ENCODE data around the gene TNRC6B. TPM values are rescaled to one million over a fixed set of nuclear protein-coding genes. Genes with fewer than 3 reads are reported as not detected.
A peak's percentile ranks its signal among the peaks of the same experiment; 100 is the strongest.

The TNRC6B gene
- total and polyA plus RNA-seq, 4 donors = 6.2 to 70.4 (median 26.5) TPM

- DNase-seq (peak in 1 of 3 donors; percentile 33), ATAC-seq (ENCODE audit: insufficient read depth, low FRiP score) (peak; percentile 48)
- Histone ChIP-seq H3K4me3 (peak overlapping the region; percentile 14), H3K9ac (ENCODE audit: insufficient read depth in 1 of 2, low read length in 2 of 2) (peak overlapping the region in 1 of 2 donors; percentile 88), H3K36me3 (ENCODE audit: control insufficient read depth in 4 of 4, insufficient read depth in 4 of 4, low read length in 4 of 4) (peaks cover 0 to 1% (median 0%) of the 10 kb centered on the region in 4 donors), H3K27ac (ENCODE audit: low read depth in 1 of 2, low read length in 1 of 2) (peak overlapping the region; percentile 20 to 79), H3K9me3 (ENCODE audit: control insufficient read depth in 4 of 4, insufficient read depth in 3 of 4, low read length in 3 of 4) (no peaks in the 10 kb centered on the region), H3K4me1 (ENCODE audit: control insufficient read depth in 5 of 5, insufficient read depth in 5 of 5, low read length in 5 of 5) (peaks cover 2 to 36% (median 13%) of the 10 kb centered on the region in 5 donors), H3K27me3 (ENCODE audit: control insufficient read depth in 3 of 3, insufficient read depth in 3 of 3, low read length in 2 of 3) (no peaks in the 10 kb centered on the region)
- 34 to 45% methylated on average over 14 of the region's 14 CpGs for WGBS, 2 donors
- no peak for TF ChIP-seq CTCF (IDR thresholded peaks at IDR 0.05; ENCODE audit: control extremely low read depth, extremely low read depth)
These were observed 596 bp upstream of the TNRC6B start for GRCh38 chr22:40176921-40177737.

- Histone ChIP-seq H3K4me1 (ENCODE audit: control insufficient read depth in 5 of 5, insufficient read depth in 5 of 5, low read length in 5 of 5) (peaks cover 2 to 51% (median 17%) of the 10 kb centered on the region in 5 donors), H3K27me3 (ENCODE audit: control insufficient read depth in 3 of 3, insufficient read depth in 3 of 3, low read length in 2 of 3) (no peaks in the 10 kb centered on the region), H3K9me3 (ENCODE audit: control insufficient read depth in 4 of 4, insufficient read depth in 3 of 4, low read length in 3 of 4) (no peaks in the 10 kb centered on the region), H3K4me3 (peak overlapping the region; percentile 52), H3K27ac (ENCODE audit: low read depth in 1 of 2, low read length in 1 of 2) (peak overlapping the region; percentile 52 to 92), H3K9ac (ENCODE audit: insufficient read depth in 1 of 2, low read length in 2 of 2) (peak overlapping the region; percentile 58 to 86), H3K36me3 (ENCODE audit: control insufficient read depth in 4 of 4, insufficient read depth in 4 of 4, low read length in 4 of 4) (peaks cover 0 to 1% (median 0%) of the 10 kb centered on the region in 4 donors)
- peak; percentile 66 to 91 (median 89) for DNase-seq
- TF ChIP-seq CTCF (IDR thresholded peaks at IDR 0.05; ENCODE audit: control extremely low read depth, extremely low read depth) = no peak
- no peak for ATAC-seq (ENCODE audit: insufficient read depth, low FRiP score)
- WGBS, 2 donors = 0 to 1% methylated on average over 17 of the region's 17 CpGs
These were observed 988 bp downstream of the TNRC6B start for GRCh38 chr22:40178417-40179409.

- no peak for ATAC-seq (ENCODE audit: insufficient read depth, low FRiP score)
- peak in 2 of 3 donors; percentile 47 to 55 for DNase-seq
- H3K9me3 ChIP-seq (ENCODE audit: control insufficient read depth in 4 of 4, insufficient read depth in 3 of 4, low read length in 3 of 4) = no peaks in the 10 kb centered on the region
- TF ChIP-seq CTCF (IDR thresholded peaks at IDR 0.05; ENCODE audit: control extremely low read depth, extremely low read depth) = no peak
- peaks cover 0 to 1% (median 0%) of the 10 kb centered on the region in 4 donors for H3K36me3 ChIP-seq (ENCODE audit: control insufficient read depth in 4 of 4, insufficient read depth in 4 of 4, low read length in 4 of 4)
- WGBS, 2 donors = 61 to 67% methylated on average over 2 of the region's 2 CpGs
- H3K9ac ChIP-seq (ENCODE audit: insufficient read depth in 1 of 2, low read length in 2 of 2) = peak overlapping the region; percentile 58 to 86
- H3K27me3 ChIP-seq (ENCODE audit: control insufficient read depth in 3 of 3, insufficient read depth in 3 of 3, low read length in 2 of 3) = no peaks in the 10 kb centered on the region
- H3K4me1 ChIP-seq (ENCODE audit: control insufficient read depth in 5 of 5, insufficient read depth in 5 of 5, low read length in 5 of 5) = peaks cover 4 to 51% (median 23%) of the 10 kb centered on the region in 5 donors
- no peak overlapping the region for H3K4me3 ChIP-seq
- no peak overlapping the region for H3K27ac ChIP-seq (ENCODE audit: low read depth in 1 of 2, low read length in 1 of 2)
These were observed 1.8 kb downstream of the TNRC6B start for GRCh38 chr22:40179526-40179925.

All from lung (tissue), 12 donors.